Activated CD8-positive, alpha-beta memory T cell treated with anti-CD3 and anti-CD28 coated beads for 48 hours (primary cell): ENCODE results near the gene NACC2.
"Not testable (repeated sequence)": the region's sequence is repeated elsewhere in the genome, so short reads cannot be mapped to it uniquely, and the experiment has no call there.

Experiments used
- DNase-seq, 3 experiments: peaks; one replicate each; pipeline ENCODE4 v3.0.0-alpha.2; 2020; ENCODE audit warnings: low read depth in 2 of 3, low spot score in 2 of 3

NACC2 gene

DNA sequence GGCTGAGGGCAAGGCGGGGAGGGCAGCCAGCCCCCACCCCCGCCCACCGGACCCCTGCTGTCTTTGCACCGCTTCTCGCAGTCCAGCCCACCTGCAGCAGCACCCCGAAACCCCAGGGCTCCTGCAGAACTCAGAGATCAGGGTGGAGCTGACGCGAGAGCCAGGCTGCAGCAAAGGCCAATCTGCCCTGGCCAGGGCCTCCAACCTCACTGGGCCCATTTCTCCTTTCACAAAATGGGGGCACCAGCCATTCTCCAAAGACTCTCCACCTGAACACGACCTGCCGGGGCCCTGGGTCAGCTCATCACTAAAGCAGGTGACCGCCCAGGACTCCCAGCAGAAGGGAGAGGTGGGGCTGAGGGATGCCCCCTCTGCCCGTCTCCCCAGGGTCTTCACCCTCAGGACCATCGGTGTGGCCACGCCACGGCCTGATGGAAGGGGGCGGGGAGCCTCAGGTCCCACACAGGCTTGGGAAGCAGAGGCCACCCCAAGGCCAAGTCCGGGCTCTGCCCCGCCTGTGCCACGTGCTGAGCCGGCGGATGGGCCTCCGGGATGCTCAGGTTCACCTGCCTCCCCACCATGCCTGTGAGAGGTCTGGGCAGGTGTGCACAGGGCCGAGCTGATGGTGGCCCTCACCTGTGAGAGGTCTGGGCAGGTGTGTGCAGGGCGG is 13.1 kb downstream of the NACC2 start:
- no peak for DNase-seq

DNA sequence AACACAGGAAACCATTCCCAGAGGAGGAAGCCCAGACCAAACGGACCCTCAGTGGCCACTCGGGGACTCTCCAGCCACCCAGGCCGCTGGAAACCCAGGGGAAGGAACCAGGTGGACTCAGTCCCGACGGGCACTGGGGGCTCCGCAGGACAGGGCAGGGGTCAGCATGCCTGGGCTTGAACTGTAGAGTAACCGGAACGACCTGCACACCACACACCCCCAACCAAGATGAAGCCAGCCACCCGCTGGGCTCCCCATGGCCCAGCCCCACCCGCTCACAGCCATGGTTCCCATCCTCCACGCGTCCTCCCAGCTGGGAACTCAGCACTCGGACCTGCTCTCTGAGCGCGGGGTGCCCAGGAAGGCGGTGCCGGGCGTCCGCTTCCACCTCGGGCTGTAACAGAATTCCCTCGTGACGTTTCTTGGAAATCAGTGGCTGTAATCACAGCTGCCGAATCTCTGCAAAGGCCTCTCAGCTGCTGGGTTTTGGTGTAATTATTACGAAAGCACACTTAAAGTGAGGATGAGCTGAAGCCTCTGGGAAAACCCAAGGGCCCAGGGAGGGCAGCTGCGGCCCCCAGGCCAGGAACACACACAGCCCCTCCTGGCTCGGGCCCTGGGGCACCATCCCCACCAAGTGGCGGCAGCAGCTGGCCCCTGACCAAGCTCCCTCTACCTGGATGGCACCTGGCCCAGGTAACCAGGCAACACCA is 13.8 kb downstream of the NACC2 start:
- DNase-seq, result no peak

GRCh38 chr9:136080716-136081112 is 14.4 kb downstream of the NACC2 start:
- no peak for DNase-seq

DNA sequence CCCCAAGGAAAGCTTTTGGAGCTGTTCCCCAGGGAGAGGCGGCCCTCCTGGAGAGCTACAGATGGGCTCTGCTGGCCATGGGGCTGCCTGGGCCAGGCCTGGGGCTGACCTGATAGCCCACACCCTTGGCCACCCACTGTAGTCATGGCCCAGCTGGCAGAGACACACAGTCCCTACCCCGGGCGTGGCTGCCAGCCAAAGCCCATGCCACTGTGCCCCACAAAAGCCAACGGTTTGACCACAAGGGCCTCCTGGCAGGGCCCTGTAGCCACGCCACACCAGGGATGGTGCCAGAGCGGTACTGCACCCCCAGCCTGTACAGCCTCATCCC is 15.2 kb downstream of the NACC2 start:
- no peak for DNase-seq

GRCh38 chr9:136079211-136079915 is 15.7 kb downstream of the NACC2 start:
- DNase-seq, result no peak

- DNase-seq, result no peak
Measured at GRCh38 chr9:136078498-136079011, 16.5 kb downstream of the NACC2 start.

GRCh38 chr9:136078024-136078423 is 17.1 kb downstream of the NACC2 start:
- no peak for DNase-seq

DNA sequence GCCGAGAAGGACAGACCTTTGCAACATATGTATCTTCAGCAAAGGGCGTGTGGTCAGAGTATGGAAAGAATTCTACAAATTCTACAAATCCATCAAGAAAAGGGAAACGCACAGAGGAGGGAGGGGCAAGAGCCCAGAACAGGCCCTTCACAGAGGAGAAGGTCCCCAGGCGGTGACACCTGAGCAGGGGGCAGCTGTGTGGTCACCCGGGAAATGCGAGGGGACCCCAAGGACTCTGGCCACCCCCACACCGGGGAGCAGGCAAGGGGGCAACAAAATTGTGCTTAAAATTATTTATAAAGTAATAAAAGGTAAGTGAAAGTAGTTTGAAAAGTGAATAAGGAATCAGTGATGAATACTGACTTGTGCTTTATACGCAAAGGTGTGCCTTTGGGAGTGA is 17.6 kb downstream of the NACC2 start:
- no peak for DNase-seq

- no peak for DNase-seq
Measured at GRCh38 chr9:136075881-136076678, 19.0 kb downstream of the NACC2 start.

DNA sequence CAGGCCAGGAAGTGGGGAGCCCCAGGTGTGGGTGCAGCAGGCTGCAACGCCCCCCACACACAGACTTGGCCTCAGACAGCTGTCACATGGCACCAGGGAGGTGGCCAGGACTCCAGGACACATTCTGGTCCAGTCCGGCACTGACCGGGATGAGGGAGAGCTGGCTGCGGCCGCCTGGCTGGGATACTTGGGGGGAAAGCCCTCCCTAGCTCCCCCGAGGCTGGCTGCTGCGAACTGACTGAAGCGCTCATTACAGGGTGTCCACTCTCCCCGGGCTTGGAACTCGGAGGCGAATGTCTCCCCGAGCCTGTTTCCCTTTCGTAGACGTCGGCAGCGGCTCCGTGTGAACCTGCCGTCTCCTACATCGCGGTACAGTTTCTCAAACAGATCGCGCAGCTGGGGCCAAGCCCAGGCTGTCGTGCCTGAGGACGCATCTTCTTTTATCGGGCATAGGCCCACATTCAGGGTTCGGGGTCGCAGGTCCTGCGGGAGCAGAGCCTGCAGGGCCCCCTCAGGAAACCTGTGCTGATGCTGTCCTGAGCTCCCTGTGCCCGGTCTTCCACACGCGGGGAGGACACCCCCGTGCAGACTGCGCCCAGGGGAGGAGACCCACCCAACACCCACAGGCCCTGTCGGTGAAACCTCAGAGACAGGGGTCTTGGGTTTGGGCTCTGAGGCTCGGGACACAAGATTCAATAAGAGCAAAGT is 19.8 kb downstream of the NACC2 start:
- DNase-seq, result no peak

DNA sequence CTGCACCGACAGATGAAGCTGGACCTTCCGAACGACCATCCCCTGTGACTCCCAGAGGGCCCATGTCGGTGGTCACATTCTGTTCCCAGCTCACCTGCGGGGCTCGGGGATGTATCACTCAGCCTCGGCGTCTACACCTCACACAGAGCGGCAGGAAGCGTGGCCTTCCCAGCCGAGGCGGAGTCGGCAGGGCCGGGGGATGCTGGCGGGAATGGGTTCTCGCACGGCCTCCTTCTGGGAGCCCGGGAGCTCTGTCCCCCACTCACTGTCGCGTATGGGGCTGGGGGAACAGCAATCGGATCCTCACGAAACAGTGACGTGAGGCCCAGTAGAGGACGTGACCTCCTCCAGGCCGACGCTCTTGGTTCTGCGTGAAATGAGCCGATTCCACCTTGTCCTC is 20.4 kb downstream of the NACC2 start:
- DNase-seq, result no peak

- DNase-seq, result no peak
Measured at GRCh38 chr9:136062657-136063439, 32.2 kb downstream of the NACC2 start.

DNA sequence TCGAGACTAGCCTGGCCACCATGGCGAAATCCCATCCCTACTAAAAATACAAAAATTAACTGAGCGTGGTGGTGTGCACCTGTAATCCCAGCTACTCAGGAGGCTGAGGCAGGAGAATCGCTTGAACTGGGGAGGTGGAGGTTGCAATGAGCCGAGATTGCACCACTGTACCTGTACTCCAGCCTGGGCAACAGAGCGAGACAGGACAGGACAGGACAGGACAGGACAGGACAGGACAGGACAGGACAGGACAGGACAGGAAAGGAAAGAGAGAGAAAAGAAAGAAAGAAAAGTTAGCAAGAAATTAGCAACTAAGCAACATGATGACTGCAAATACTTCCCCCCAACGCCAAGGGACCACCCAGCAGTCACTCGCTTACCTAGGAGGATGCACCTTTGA is 33.2 kb downstream of the NACC2 start:
- DNase-seq, result not testable (repeated sequence)

DNA sequence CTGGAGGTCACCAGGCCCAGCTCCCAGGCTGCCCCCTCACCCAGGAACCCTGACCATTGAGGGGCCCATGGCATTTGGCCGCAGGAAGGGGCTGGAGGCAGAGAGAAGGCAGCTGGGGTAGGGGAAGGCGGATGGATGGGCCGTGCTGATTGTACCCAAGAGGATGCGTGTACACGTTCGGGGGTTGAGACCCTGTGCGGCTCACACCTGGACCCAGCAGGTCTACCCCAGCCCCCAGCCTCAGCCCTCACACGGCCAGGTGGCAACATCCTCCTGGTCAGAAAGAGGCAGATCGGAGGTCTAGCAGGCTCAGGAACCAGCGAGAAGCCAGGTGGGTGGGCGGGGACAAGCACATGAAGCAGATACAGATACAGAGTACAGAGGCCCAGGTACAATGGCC is 33.7 kb downstream of the NACC2 start:
- DNase-seq, result no peak

- no peak for DNase-seq
Measured at GRCh38 chr9:136060671-136061371, 34.3 kb downstream of the NACC2 start.

GRCh38 chr9:136059851-136060670 is 35.0 kb downstream of the NACC2 start:
- DNase-seq, result no peak

GRCh38 chr9:136059321-136059791 is 35.7 kb downstream of the NACC2 start:
- no peak for DNase-seq

DNA sequence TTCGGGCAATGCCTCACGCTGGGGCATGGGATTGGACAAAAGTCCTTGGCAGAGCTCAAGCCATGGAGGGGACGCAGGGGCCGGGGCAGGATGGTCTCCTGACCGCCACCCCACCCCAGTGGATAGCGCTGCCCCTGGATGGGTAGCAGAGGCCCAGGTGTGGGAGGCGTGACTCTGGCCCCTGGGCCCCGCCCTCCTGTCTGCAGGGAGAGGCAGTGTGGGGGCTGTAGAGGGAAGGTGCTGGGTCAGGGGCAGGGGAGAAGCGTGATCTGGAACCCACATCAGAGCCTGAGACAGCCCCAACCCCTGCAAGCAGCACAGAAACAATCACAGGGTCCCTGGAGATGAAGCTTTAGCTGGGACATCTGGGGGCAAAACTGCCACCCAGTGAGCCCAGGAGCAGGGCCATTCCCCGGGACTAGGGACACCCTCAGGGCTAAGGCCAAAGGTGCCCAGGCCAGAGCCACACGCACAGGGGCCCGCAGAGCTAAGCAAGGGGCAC is 36.2 kb downstream of the NACC2 start:
- DNase-seq, result no peak
